HEK293T (cell line): ENCODE measurements around the gene KBTBD13.

Experiments
- ARNT ChIP-seq: fragments of 450-650 bp; IDR thresholded peaks from 2 replicates; pipeline ENCODE4 v1.6.1; 2017; ENCODE audit warnings: mild to moderate bottlenecking
- BHLHE40 ChIP-seq: fragments of 450-650 bp; IDR thresholded peaks from 2 replicates; pipeline ENCODE4 v1.6.1; 2016; ENCODE audit warnings: mild to moderate bottlenecking, moderate library complexity, borderline replicate concordance
- CTBP1 ChIP-seq: fragments of 450-650 bp; IDR thresholded peaks from 2 replicates; pipeline ENCODE4 v1.6.1; 2016; ENCODE audit warnings: borderline replicate concordance
- ELF4 ChIP-seq: fragments of 450-650 bp; IDR thresholded peaks from 2 replicates; pipeline ENCODE4 v1.6.1; 2017; ENCODE audit warnings: antibody characterized with exemption
- HDGF ChIP-seq: fragments of 450-650 bp; IDR thresholded peaks from 2 replicates; pipeline ENCODE4 v1.6.1; 2017; ENCODE audit warnings: antibody characterized with exemption, borderline replicate concordance
- L3MBTL2 ChIP-seq: fragments of 450-650 bp; conservative IDR thresholded peaks from 2 replicates; pipeline ENCODE4 v1.6.1; 2016; ENCODE audit warnings: mild to moderate bottlenecking
- PKNOX1 ChIP-seq: fragments of 450-650 bp; IDR thresholded peaks from 2 replicates; pipeline ENCODE4 v1.6.1; 2016
- SP1 ChIP-seq: fragments of 450-650 bp; IDR thresholded peaks from 2 replicates; pipeline ENCODE4 v1.6.1; 2017
- SUZ12 ChIP-seq: fragments of 450-650 bp; IDR thresholded peaks from 2 replicates; pipeline ENCODE4 v1.6.1; 2016; ENCODE audit warnings: mild to moderate bottlenecking
- TARDBP ChIP-seq: fragments of 450-650 bp; IDR thresholded peaks from 2 replicates; pipeline ENCODE4 v1.6.1; 2016

- TF ChIP-seq SUZ12 (no peak), TARDBP (no peak), CTBP1 (no peak), PKNOX1 (no peak), L3MBTL2 (no peak), BHLHE40 (no peak), HDGF (no peak), SP1 (no peak), ELF4 (no peak), ARNT (no peak)
Observed at GRCh38 chr15:65050270-65050669, 26.3 kb upstream of the KBTBD13 start.
